LoVo (cell line): ENCODE measurements around the gene RPL36AL.
"Not testable (repeated sequence)": the region's sequence is repeated elsewhere in the genome, so short reads cannot be mapped to it uniquely, and the experiment has no call there.

Experiments
- DNase-seq: peaks from one replicate; pipeline ENCODE4 v3.0.0-alpha.2; 2016; ENCODE audit warnings: low spot score

The RPL36AL gene

GRCh38 chr14:49619273-49619672 is 1.2 kb downstream of the RPL36AL start:
- not testable (repeated sequence) for DNase-seq

GRCh38 chr14:49617852-49618519 is 2.4 kb downstream of the RPL36AL start:
- DNase-seq, result no peak

DNA sequence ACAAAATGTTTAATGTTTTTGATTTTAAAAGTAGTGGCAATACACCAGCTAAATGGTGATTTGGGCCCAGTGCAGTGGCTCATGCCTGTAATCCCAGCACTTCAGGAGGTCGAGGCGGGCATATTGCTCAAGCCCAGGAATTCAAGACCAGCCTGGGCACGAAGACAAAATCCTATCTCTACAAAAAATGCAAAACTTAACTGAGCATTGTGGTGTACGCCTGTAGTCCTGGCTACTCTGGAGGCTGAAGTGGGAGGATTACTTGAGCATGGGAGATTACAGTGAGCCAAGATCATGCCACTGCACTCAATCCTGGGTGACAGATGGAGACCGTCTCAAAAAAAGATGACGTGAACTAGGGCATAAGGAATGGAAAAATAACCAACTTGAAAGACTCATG is 4.7 kb downstream of the RPL36AL start:
- no peak for DNase-seq

DNA sequence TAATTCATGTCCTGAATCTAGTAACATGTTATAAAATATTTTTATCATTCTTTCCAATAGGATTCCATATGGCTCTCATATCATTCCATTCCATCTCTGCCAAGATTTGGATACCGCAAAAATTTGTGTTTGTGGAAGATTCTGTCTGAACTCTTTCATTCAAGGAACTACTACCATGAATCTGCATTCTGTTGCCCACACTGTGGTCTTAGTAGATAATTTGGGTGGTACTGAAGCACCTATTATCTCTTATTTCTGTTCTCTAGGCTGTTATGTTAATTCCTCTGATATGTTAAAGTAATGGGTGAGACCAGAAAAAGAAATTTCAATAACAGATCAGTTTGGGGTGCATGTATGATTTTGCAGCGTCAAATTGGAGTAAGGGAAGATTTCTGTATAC is 6.2 kb downstream of the RPL36AL start:
- no peak for DNase-seq

- DNase-seq, result no peak
These were observed 7.8 kb downstream of the RPL36AL start for GRCh38 chr14:49612671-49613070.

DNA sequence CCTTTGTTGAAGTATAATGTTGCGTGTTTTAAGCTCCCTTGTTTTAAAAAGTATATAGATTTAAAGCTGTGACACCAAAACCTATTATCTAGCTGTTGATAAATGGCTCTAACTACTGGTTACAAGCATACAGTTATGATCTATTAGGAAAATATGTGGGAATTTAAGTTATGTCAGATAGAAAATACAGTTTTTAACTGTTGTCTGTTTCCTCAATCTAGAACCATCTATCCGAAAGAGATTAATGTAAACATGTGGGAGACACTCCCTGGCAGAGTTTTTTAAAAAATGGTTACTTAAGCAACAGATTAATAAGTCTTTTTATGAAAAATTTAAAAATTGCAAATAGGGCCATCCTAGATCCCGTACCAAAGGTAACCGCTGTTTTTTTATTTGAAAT is 8.2 kb downstream of the RPL36AL start:
- DNase-seq, result no peak

GRCh38 chr14:49607583-49607982 is 12.8 kb downstream of the RPL36AL start:
- no peak for DNase-seq

- peak; percentile 90 for DNase-seq
These were observed 21.7 kb downstream of the RPL36AL start, which contains the start of gene LRR1 for GRCh38 chr14:49598485-49599300. LRR1 (plus strand) TSS chr14:49598940; CDS start chr14:49599021, 81 bp downstream.

DNA sequence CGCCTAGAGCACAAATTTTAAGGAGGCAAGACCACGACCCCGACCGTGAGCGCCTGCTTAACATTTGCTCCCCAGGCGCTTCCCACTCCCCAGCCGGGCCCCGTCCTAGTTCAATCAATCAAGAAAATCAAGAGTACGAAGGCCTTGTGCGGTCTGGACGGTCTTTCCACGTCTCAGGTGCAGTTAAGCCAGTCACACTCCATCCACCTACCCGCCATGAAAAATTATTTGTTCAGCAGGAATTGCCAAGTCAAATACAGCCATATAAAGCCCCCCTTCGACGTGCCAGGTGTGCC is 22.3 kb downstream of the RPL36AL start:
- DNase-seq, result no peak

GRCh38 chr14:49594347-49595091 is 25.9 kb downstream of the RPL36AL start:
- DNase-seq, result no peak

- DNase-seq, result no peak
These were observed 27.4 kb downstream of the RPL36AL start for GRCh38 chr14:49593016-49593415.

GRCh38 chr14:49589387-49589786 is 31.0 kb downstream of the RPL36AL start:
- no peak for DNase-seq

DNA sequence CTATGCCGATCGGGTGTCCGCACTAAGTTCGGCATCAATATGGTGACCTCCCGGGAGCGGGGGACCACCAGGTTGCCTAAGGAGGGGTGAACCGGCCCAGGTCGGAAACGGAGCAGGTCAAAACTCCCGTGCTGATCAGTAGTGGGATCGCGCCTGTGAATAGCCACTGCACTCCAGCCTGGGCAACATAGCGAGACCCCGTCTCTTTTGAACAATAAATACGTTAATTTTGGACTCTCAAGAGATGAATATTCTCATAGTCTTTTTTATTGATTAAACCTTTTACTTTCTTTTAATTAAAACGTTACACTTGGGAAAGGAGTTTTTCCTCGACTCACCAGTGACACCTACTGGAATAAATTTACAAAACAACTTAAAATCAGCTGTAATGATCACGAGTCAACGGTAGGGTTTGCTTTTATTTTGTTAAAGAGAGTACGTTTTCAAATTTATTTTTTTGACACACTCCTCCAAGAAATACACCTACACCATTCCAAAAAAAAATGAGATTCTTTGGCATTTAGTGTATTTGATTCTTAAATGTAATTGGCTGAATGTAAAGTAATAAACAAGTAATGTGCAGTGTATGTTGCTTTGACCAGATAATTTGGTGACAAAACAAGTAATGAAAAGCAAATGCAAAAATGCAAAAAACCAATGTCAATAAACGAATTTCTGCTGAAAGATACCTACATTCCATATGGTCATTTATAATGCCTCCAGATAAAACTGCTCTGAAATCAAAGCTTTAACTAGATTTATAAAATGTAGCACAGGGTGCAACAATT is 33.6 kb downstream of the RPL36AL start:
- DNase-seq, result peak; percentile 66

DNA sequence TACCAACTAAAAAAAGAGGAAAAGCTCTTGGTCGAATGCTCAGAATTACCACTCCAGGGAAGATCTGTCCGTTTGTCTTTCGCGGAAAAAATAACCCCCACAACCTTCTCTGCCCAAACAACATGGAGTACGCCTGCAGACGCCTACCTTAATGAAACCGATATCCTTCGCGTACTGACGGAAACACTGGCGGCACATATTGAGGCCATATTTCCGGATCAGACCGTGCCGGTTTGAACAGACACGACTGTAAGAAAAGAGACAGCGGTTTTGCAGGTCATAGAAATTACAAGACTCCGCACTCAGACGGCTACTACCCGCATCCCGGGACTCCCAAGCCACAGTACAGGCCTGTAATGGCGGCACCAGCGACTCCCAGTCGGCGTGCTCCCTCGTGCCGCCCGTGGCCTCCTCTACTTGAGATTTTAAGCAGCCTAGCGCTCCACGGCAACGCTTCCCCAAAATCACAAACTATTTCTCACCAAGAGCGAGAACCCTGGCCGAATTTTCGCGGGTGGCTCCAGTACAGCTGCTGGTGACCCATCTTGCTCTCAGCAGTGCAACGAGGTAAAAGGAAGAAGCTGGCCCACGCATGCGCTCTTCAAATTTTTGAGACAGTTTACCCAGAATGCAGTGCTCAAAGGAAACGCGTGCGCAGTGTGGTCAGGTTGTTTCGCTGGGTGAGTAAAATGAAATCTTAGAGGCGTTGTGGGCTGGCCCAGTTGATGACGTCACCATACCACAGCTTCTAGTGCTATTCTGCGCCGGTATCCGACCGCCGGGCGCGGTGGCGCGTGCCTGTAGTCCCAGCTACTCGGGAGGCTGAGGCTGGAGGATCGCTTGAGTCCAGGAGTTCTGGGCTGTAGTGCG is 34.4 kb downstream of the RPL36AL start, which contains the start of gene RPS29:
Gene RPS29 (minus strand): TSS at position 578 of the 870 bp plus-strand sequence. CDS start 34 bp downstream, at position 544.
- DNase-seq, result peak; percentile 99

GRCh38 chr14:49584981-49585640 is 35.3 kb downstream of the RPL36AL start:
- not testable (repeated sequence) for DNase-seq

GRCh38 chr14:49584058-49584457 is 36.4 kb downstream of the RPL36AL start:
- no peak for DNase-seq

- DNase-seq, result no peak
These were observed 36.8 kb downstream of the RPL36AL start for GRCh38 chr14:49583629-49584028.

DNA sequence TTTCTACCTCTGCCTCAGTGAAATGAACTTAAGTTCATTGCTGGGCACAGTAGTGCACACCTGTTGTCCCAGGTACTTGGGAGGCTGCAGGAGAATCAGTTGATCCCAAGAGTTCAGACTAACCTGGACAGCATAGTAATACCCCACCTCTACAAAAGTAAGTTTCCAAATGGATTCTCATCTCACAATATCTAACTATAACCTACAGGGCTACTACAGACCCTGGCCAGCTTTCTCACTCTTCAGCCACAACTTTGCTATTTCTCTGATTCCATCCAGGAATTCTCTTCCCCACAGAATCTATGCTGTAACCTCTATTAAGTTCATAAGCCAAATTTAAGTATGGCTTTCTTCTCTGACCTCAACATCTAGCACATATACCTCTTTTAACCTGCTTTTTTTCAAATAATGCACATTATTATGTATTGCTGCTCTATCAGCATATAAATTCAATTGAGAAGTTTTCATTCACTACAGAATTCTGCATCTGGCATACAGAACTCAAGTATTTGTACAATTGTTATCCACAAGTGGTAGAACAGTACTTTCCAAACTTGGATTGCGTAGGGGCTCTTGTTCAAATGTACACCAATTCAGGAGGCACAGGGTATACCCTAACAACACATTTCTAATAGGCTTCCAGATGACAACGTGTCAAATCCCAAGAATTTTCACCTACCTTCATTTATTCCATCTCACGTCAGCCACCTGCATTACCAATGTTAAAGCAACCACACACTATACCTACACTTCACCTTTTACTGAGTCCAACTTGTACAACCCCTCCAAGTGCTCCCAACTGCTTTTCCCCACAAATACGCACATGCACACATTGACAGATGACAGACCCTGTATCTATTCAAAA is 38.1 kb downstream of the RPL36AL start:
- DNase-seq, result no peak
